Hepatocyte (in vitro differentiated cells): ENCODE measurements around the gene MX2.

ENCODE experiments used
- CTCF ChIP-seq: fragments of 200-600 bp; sonication (generic); IDR thresholded peaks from 2 replicates; pipeline ENCODE4 v1.5.1; 2016; ENCODE audit warnings: antibody characterized with exemption, mild to moderate bottlenecking; ENCODE audit not compliant: poor library complexity
- EZH2 ChIP-seq: fragments of 200-600 bp; sonication (generic); IDR thresholded peaks from 2 replicates; pipeline ENCODE4 v1.6.1; 2016; ENCODE audit warnings: antibody characterized with exemption, mild to moderate bottlenecking, borderline replicate concordance

- TF ChIP-seq CTCF (no peak), EZH2 (no peak)
Measured at GRCh38 chr21:41428311-41428710, 66.5 kb downstream of the MX2 start.
